ENCODE results near the gene RREB1.
"Not testable (repeated sequence)": the region's sequence is repeated elsewhere in the genome, so short reads cannot be mapped to it uniquely, and the experiment has no call there.

- TF ChIP-seq CTCF (optimal IDR thresholded peaks at IDR 0.05 in 1 of 3, IDR thresholded peaks at IDR 0.05 in 1 of 3, conservative IDR thresholded peaks at IDR 0.05 in 1 of 3; ENCODE audit: extremely low read depth in 1 of 3, insufficient read depth in 2 of 3, low read length in 3 of 3); EZH2 (IDR thresholded peaks at IDR 0.05; ENCODE audit: low read length): not testable (repeated sequence)
Observed at GRCh38 chr6:7157307-7157706, 49.5 kb downstream of the RREB1 start.

Data from keratinocyte (primary cell).